Brain microvascular endothelial cell (primary cell): Measurements from ENCODE around the gene TEAD4.

Experiments
- DNase-seq: peaks from one replicate; pipeline ENCODE4 v3.0.0-alpha.2; 2020
- H3K27ac ChIP-seq: fragments of 250-450 bp; sonication (Bioruptor Pico); 2 replicates; pipeline ENCODE4 v1.5.1; 2020; ENCODE audit warnings: mild to moderate bottlenecking, moderate library complexity
- H3K27me3 ChIP-seq: fragments of 250-450 bp; sonication (Bioruptor Pico); replicated peaks from 2 replicates; pipeline ENCODE4 v1.5.1; 2020; ENCODE audit warnings: mild to moderate bottlenecking
- H3K36me3 ChIP-seq: fragments of 250-450 bp; sonication (Bioruptor Pico); replicated peaks from 2 replicates; pipeline ENCODE4 v1.5.1; 2020; ENCODE audit warnings: mild to moderate bottlenecking
- H3K4me3 ChIP-seq: 2 replicates; pipeline ENCODE4 v1.5.1; 2011; ENCODE audit warnings: low read depth, mild to moderate bottlenecking, control low read depth, low read length, moderate library complexity
- in situ Hi-C: cut with HindIII; loops from 2 replicates; pipeline ENCODE4 v1.10.0; 2017; ENCODE audit warnings: low sequenced_read_pairs, low pct_ligation_motif_present
- TF ChIP-seq, protein P1 (sequence below): IDR thresholded peaks from 2 replicates; pipeline ENCODE4 v1.5.1; 2011; ENCODE audit warnings: low read depth, mild to moderate bottlenecking, moderate library complexity, low read length, control low read depth, inconsistent platforms; ENCODE audit errors: missing control alignments

The TEAD4 gene

DNA sequence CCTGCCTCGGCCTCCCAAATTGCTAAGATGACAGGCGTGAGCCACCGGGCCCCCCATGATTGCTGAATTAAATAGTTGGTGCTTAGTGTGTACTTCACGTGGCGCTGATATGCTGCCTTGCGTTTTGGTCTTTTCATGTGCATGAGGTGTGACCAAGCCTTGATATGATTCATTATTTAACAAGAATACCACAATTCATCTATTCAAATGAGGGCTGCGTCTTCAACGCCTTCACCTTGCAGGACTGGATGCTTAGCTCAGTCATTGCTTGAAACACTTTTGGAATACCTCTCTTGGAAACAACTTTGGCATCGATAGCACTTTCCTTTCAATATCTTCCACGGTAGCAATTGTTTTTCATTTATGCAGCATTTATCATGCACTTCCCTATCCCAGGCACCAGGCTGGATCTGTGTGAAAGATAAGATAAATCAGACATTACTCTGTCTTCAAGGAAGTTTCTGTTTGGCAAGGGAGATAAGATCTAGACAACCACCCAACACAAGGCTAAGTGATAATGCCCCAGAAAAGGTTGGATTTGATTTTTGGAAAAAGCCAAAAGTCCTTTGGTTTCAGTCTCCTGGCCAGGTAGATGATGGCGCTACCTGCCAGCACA, 1.3 kb upstream of the TEAD4 start:
- H3K27ac ChIP-seq, result peak overlapping the region; percentile 78
- TF ChIP-seq, protein P1, sequence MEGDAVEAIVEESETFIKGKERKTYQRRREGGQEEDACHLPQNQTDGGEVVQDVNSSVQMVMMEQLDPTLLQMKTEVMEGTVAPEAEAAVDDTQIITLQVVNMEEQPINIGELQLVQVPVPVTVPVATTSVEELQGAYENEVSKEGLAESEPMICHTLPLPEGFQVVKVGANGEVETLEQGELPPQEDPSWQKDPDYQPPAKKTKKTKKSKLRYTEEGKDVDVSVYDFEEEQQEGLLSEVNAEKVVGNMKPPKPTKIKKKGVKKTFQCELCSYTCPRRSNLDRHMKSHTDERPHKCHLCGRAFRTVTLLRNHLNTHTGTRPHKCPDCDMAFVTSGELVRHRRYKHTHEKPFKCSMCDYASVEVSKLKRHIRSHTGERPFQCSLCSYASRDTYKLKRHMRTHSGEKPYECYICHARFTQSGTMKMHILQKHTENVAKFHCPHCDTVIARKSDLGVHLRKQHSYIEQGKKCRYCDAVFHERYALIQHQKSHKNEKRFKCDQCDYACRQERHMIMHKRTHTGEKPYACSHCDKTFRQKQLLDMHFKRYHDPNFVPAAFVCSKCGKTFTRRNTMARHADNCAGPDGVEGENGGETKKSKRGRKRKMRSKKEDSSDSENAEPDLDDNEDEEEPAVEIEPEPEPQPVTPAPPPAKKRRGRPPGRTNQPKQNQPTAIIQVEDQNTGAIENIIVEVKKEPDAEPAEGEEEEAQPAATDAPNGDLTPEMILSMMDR, result no peak
- peak; percentile 35 for DNase-seq
- in situ Hi-C loops, result no loop called here
- H3K4me3 ChIP-seq, result peak overlapping the region; percentile 71
- no peaks in the 10 kb centered on the region for H3K27me3 ChIP-seq
- H3K36me3 ChIP-seq, result no peaks in the 10 kb centered on the region

DNA sequence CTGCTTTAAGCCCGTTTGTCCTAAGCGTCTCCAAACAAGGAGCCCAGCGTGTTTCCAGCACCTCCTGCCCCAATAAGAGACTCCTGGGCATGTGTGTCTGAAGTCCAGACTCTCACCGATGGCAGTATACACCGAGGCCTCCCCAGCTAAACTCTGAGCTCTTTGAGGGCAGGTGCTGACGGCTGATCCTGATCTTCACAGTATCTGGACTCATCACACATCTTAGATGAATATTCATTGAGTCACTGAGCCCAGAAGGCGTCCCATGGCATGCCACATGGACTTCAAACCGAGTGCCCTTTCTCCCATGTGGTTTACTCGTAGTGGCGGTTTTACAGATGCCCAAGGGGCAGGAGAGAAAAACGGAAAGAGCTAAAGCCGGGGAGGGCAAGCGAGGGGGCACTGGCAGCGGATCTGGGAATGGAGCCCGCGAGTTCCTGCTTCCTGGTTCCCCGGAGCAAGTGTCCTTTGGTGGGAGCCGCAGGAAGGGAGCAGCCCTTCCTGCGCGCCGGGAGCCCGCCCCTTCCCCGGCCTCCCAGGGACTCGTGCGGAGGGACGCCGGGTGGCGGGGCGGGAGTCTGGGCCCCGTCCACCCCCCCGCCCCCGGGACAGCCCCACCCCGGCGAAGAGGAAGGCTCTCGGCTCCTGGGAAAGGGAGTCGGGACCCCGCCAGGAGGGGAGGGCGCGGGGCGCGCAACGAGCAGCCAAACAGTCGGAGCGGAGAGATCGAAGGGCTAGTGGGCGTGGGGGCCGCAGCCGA, 585 bp upstream of the TEAD4 start:
- Histone ChIP-seq H3K36me3 (no peaks in the 10 kb centered on the region), H3K4me3 (peak overlapping the region; percentile 71), H3K27ac (peak overlapping the region; percentile 78), H3K27me3 (no peaks in the 10 kb centered on the region)
- DNase-seq, result peak; percentile 58
- in situ Hi-C loops, result no loop called here
- TF ChIP-seq, protein P1, result no peak

DNA sequence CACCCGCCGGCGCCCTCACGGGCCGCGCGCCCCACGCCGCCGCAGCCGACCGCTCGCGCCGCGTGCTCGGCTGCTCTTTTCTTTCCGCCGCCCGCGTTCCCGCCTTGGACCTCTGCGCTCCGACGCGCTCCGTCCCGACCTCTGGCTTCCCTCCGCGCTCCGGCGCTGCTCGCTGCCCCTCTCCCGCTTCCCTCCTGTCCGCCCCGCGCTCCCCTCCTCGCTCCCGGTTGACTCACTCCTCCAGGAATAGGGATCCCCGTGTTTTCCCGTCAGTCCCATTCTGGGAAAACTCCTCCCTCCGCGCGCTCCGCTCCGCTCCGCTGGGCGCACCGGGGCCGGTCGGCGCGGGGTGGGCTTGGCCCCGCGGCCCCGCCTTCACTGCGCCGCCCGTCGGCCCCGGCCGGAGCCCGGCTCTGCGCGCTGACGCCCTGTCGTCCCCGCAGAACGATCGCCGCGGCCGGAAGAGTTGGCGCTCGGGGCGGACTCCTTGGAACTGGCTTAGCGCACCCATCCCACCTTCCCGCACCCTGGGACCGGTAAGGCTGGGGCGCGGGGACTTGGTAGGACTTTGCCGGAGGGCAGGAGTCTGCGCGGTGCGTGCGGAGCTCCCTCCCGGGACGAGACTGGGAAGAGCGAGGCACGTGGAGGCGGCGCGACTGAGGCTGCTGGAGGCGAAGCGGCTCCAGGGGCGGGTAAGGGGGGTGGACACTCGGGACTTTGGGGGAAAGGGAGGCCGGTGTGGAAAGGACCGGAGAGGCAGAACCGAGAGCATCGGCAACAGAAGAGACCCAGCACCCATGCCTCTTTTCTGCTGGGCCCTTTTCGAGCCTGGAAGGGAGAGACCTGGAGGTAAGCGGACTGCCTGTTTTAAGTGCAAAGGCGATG, 550 bp downstream of the TEAD4 start:
- Histone ChIP-seq H3K36me3 (no peaks in the 10 kb centered on the region), H3K27ac (peak overlapping the region; percentile 62), H3K27me3 (no peaks in the 10 kb centered on the region), H3K4me3 (peak overlapping the region; percentile 71)
- peak; percentile 28 for DNase-seq
- TF ChIP-seq, protein P1, result no peak
- in situ Hi-C loops, result no loop called here

DNA sequence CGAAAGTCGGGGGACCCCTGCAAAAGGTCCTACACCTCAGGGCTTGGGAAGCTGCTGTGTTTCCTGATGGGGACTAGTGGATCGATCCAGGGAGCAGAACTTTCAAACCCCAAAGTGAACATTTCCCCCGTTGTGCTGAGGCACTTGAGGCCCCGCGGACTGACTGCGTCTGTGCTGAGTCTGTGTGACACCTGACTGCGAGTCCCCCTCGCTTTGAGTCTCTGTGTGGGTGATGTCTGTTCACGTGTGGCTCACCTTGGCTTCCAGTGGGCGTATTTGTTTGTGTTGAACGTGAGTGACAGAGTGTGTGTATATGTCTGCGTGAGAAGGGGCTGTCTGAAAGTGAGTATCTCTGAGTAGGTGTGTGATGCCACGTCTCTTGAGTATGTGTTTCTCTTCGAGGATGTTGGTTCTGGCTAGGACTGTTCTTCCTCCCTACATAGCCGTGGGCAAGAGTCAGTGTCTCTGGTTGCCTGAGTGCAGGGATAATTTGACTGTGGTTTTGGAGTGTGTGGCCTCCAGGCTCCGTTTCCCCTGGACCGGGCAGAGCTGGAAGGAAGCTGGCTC, 1.3 kb downstream of the TEAD4 start:
- Histone ChIP-seq H3K27ac (peak overlapping the region; percentile 62), H3K36me3 (no peaks in the 10 kb centered on the region), H3K4me3 (peak overlapping the region; percentile 71), H3K27me3 (no peaks in the 10 kb centered on the region)
- TF ChIP-seq, protein P1, result no peak
- peak; percentile 36 for DNase-seq
- in situ Hi-C loops, result no loop called here

DNA sequence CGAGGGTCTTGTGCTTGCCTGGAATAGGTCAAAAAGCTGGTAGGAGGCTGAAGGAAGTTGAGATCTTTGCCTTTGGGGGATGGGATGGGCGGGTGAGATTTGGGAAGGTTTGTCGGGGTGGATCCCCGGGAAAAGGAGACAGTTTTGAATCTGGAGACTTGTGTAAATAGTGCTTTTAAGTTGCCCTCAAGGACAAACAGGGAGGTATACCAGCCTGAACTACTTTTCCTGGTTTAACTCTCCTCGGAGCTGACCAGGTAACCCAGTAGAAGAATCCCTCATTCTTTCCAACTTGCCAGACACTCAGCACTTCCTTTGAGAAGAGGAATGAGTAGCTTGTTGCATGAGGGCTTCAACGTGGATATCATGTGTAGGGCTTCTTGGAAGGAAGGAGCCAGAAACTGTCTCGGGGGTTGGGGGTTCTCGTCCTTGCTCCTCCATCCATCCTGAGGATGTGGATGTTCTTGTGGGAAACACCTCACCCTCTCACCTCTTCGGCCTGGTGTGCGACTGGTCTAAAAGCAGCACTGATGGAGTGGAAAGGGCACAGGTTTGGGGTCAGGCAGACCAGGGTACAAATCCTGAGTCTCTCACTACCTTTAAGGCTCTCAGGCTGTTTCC, 1.9 kb downstream of the TEAD4 start:
- no peak for DNase-seq
- H3K4me3 ChIP-seq, result peak overlapping the region; percentile 71
- TF ChIP-seq, protein P1, result no peak
- no peaks in the 10 kb centered on the region for H3K36me3 ChIP-seq
- in situ Hi-C loops, result no loop called here
- no peak overlapping the region for H3K27ac ChIP-seq
- no peaks in the 10 kb centered on the region for H3K27me3 ChIP-seq
